Ramos (cell line): ENCODE measurements around the gene VPS33B.
"Not testable (repeated sequence)": the region's sequence is repeated elsewhere in the genome, so short reads cannot be mapped to it uniquely, and the experiment has no call there.

Source experiments
- in situ Hi-C: fragments of 300-500 bp; cut with MboI; formaldehyde crosslinking; loops from one replicate; pipeline ENCODE4 v1.14.3; 2022; ENCODE audit warnings: low sequenced_read_pairs; ENCODE audit not compliant: unreplicated experiment

The VPS33B gene

DNA sequence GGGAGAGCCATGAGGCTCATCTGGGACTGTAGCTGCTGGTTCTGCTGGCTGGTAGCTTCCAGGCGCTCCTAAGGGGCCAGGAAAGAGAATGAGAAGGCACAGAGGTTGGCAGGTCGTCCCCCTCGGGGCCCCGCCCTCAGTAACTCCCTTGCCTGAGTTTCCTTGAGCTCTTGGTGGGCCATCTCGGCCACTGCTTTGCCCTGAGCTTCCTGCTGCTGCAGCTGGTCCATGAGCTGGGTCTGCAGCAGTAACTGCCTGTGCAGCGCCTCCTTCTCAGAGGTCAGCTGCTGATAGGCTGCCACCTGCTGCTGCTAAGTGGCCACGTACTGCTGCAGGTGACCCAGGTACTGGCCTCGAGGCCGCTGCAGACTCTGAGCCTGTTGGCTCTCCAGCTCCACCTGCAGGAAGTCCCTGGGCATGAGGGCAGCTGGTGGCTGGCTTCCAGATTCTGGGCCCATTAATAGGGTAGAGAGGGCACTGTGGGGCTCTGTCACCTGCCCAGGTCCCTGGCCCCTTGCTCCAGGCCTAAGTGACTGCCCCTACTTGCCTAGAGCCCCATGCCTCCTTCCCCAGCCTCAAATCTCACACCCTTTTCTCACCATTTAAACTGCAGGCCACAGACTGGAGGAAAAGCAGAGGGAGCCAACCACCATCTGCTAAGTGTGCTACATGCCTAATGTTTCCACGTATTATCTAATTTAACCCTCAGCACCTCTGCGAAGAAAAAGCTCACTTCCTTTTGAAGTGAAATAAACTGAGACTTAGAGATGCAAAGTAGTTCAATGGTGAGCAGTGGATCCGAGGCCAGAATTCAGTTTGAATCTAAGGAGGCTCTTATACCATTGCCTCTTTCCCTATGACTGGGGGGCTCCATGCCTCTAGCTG, 10.8 kb upstream of the VPS33B start:
- in situ Hi-C loops: no loop called here

DNA sequence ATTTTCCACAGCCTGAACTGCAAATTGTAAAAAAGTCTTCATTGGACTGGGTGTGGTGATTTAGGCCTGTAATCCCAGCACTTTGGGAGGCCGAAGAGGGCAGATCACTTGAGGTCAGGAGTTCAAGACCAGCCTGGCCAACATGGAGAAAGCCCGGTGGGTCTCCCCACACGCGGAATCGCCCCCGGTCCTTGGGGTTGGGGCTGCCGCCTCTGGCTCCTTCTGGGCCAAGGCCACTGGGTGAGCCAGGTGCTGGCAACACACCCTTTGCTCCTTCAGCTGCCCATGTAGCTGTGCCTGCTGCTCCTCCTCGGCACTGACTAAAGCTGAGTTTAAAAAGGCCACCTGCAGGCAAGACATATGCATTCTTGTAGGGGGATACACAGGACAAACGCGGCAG, 9.4 kb upstream of the VPS33B start:
- in situ Hi-C loops: no loop called here

DNA sequence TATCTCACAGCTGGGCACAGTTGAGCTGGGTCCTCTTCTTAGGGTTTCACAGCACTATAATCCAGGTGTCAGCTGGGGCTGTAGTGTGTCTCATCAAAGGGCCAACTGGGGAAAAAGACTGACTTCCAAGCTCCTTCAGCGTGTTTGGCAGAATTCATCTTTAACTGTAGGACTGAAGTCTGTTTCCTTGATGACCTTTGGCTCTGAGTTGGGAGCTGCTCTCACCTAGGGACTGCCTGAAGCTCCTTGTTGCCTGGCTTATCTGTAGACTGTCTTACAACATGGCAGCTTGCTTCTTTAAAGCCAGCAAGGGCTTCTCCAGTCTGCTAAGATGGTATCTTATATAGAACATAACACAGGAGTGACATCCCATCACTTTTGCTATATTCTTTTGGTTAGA, 5.3 kb upstream of the VPS33B start:
- in situ Hi-C loops: no loop called here

DNA sequence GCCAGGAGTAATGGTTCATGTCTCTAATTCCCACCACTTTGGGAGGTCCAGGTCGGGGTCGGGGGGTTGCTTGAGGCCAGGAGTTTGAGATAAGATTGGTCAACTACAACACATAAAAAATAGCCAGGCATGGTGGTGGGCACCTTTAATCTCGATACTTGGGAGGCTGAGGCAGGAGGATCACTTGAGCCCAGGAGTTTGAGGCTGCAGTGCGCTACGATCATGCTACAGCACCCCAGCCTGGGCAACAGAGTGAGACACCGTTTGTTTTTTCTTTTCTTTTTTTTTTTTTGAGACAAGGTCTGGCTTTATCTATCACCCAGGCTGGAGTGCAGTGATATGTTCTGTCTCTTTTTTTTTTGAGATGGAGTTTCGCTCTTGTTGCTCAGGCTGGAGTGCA, 1.3 kb upstream of the VPS33B start:
- in situ Hi-C loops: no loop called here

DNA sequence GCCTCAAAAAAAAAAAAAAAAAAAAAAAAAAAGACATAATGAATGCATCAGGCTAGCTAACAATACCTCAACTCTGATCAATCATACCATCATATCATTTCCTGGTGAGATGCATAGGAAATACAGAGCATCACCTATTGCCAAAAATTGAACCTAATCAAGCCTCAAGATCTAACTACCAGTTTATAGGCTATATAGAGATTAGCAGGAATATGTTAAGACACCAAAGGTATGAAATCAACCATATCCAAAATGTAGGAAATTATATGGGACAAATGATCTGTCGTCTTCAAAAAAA, 387 bp upstream of the VPS33B start:
- in situ Hi-C loops: no loop called here

DNA sequence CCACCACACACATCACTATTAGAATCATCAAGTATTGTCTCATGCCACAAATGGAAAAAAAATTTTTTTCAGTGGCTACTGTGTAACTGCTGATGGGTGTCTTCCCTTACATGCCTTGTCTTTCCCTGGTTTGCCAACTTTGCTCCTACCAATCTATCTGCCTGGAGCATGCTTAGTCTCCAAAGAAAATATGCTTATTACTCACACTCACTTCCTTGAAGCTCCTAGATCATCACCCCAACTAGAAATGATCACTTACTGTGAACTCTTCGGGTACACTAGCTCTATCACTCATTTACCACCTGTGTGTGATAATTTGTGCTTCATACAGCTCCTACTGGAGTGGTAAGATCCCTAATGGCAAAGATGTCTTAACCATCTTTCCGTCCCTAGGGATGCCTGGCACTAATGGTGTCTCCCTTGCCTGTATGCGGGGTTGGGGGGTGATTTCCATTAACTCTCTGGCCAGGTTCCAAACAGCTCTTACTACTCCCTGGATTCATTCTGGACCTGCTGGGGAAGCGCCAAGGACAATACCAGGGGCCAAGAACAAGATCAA, 799 bp downstream of the VPS33B start:
- in situ Hi-C loops: no loop called here

DNA sequence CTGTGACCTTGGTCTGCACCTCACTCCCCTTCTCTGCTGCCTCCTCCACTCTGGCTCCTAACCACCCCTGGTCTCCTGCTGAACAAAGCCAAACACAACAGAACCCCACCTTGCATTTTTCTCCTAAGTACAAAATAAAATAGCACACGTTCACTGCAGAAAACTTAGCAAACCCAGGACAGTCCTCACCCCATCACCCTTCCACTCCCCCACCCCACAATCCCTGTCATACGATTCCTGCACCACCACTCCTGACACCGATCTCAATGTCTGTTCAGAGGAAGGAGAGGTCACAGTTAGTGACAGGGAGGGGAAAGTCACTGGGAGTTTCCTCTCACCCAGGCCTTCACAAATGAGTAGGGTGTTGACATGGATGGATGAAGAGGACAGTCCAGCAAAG, 4.2 kb downstream of the VPS33B start:
- in situ Hi-C loops: no loop called here

DNA sequence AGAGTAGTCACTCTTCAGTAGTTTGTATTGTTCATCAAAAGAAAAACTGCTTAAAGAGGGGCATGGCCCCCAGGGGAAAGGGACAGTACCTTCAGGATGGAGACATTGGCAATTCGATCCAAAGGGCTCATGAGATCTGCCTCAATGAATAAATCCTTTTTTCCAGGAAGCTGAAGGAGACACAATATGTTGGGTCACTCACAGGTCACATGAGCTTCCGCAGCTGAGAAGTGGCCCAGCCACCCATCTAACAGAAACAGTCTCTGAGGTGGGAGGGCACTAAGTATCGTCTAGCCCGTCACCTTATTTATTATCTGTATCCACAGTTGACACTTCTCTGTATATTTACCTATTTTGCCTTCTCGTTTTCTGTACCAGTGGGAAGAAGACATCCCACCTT, 4.7 kb downstream of the VPS33B start:
- in situ Hi-C loops: no loop called here

DNA sequence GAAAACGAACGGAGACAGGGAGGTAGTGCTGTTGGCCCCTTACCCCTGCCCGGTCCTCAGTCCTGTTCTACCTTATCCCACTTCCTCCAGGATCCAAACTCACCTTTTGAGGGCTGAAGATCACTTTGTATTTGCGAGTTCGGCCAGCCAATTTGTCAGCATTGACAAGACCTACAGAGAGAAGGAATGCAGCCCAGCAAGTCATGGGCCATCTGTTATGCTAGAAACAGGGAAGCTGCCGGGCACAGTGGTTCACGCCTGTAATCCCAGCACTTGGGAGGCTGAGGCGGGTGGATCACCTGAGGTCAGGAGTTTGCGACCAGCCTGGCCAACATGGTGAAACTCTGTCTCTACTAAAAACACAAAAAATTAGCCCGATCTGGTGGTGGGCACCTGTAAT, 8.7 kb downstream of the VPS33B start:
- in situ Hi-C loops: not testable (repeated sequence)

DNA sequence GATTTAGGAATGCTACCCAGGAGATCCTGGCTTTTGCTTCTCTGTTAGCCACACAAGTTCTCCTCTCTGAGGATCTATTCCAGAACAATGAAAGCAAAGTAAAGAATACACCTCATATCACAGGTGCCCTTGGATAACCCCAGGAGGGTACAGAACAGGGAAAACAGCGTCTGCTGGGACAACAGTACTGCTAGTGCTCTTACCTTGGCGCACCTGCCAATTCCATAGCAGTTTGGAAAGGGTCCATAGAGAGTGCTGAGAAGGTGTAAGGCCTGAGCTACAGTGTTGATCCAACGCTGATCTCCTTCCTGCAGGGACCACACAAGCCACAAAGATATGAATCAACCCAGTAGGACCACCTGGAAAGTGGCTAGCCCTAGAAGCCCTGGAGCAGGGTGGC, 15.1 kb downstream of the VPS33B start:
- in situ Hi-C loops: no loop called here

DNA sequence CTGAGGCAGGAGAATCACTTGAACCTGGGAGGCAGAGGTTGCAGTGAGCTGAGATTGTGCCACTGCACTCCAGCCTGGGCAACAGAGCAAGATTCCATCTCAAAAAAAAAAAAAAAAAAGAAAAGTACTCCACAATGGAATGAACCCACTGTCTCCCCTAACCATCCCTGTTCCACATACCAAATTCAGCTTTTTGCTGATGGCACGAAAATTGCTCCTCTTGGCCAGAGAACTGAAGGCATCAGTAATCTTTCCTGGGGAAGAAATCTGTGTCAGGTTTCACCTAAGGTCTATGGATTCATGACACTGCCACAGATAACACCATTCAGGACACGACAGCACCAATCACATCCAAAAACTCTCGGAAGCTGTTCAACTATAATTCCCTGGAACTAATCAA, 21.2 kb downstream of the VPS33B start:
- in situ Hi-C loops: no loop called here

DNA sequence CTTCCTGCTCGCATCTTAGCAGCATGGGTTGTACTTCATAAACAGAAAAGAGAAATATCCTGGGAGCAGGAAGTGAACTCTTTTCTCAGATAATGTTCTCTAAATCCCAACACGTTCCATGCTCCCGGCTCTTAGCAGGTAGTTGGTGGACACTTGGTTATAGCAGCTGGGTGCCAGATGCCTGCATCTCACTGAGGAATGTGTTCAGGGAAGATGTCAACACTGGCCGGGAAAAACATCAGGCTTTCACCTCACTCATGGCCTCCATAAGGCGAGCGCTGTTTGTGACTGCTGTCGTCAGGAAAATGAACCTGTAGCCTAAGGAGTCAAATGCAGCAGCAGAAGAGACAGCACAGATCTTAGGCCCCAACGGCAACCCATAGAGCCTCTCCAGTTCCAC, 23.7 kb downstream of the VPS33B start:
- in situ Hi-C loops: no loop called here

DNA sequence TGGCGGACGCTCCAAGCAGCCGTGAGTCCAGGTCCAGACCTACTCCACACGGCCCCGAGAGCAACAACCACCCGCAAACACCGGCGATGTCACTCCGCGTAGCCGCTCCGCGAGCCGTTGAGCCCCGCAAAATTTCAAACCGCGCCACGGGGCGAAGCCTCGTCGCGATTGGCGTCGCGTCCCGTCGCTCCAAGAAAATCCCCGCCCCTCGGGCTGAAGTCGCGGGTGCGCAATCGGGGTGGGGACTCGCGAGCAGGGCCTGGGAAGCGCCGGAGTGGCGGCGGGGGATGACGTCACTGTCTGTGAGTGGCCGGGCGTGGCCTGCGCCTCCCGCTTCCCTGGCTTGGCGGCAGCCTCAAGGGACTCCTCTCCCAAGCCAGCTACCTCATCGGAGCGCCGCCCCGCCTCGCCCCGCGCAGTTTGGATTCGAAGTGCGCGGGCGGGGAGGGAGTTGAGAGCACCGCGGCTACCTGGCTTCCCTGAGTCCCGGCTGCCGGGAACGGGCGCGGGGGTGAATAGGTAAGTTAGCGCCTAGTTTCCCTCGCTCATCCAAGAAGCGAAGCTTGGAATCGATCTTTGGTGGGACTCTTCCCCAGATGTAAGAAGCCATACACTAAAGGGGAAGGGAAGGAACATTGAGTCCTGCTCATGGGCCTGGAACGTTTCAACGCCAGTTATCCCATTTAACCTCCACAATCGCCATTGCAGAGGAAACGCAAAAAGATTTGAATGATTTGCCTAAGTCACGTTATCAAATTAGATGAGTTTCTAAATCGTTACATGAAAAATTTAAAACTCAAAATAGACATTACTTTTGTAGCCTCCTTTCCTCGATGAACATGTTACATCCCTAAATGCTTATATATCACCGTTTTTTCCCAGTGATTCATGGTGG, 27.7 kb downstream of the VPS33B start, which contains the start of gene PRC1:
PRC1 (minus strand) TSS at position 119 of the 895 bp plus-strand sequence; CDS start at position 1, 118 bp downstream.
- in situ Hi-C loops: no loop called here

DNA sequence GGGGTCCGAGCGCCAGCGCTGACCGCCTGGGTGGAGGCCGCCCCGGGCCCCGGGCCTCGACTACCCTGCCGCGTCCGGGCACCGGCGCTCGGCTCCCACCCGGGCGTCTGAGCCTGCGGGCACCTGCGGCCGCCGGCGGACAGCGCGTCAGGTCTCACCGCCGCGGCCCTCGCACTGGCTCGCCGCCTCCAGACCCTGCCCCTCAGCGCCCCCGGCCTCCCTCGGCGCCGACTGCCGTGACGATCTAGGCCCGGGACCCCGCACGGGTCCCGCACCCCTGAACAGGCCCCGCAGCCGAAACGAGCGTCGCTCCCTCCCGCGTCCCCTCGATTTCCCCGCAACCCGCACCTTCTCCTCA, 28.4 kb downstream of the VPS33B start:
- in situ Hi-C loops: no loop called here

DNA sequence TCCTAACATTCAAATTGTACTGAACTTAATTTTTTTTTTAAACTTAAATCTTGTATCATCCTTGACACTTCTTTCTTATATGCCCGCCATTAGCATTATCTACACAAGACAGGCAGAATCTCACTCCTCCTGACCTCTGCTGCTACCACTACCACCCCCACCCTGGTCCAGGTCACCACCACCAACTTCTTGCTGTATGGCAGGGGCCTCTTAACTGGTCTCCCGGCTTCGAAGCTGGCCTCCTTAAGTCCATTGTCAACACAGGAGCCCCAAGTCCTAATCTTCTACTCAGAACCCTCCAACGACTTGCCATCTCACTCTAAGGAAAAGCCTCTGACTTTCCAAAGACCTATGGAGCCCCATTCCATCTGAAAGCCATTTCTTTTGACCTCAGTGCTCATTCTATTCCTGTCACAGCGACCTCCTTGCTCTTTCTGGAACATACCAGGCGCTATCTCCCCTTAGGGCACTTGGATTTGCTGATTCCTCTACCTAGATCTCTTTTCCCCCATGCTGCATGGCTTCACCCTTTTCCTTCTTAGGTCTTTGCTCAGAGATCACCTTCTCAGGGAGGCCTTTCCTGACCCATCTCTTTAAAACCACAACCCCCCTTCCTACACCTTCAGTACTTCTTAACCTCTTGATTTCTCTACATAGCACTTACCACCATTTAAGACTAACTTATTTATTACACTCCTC, 30.7 kb downstream of the VPS33B start:
- in situ Hi-C loops: no loop called here

DNA sequence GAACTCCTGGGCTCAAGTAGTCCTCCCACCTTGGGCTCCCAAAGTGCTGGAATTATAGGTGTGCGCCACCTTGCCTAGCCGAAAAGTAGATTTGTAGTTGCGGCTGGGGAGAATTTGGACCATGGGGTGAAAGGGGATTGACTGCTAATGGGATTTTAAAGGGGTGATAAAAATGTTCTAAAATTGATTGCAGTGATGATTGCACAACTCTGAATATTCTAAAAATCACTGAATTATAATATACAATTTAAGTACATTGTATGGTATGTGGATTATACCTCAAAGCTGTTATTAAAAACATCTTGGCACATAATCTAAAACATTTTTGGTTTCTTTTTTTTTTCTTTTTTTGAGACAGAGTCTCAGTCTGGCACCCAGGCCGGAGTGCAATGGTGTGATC, 31.9 kb downstream of the VPS33B start:
- in situ Hi-C loops: no loop called here

DNA sequence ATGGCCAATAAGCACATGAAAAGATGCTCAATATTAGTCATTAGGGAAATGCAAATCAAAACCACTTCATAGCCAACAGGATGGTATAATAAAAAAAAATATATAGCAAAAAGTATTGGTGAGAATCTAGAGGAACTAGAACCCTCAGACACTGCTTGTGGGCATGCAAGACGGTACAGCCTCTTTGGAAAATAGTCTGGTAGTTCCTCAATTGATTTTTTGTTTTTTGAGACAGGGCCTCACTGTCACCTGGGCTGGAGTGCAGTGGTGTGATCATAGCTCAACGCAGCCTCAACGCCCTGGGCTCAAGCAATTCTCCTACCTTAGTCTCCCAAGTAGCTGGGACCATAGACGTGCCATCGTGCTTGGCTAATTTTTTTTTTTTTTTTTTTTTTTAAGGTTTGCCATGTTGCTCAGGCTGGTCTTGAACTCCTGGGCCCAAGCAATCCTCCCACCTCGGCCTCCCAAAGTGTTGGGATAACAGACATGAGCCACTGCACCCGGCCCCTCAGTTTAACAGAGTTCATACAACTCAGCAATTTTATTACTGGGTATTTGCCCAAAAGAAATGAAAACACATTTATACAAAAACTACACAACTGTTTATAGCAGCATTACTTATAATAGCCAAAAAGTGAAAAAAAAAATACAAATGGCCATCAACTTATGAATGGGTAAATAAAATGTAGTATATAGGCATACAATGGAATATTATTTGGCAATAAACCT, 33.2 kb downstream of the VPS33B start:
- in situ Hi-C loops: no loop called here

DNA sequence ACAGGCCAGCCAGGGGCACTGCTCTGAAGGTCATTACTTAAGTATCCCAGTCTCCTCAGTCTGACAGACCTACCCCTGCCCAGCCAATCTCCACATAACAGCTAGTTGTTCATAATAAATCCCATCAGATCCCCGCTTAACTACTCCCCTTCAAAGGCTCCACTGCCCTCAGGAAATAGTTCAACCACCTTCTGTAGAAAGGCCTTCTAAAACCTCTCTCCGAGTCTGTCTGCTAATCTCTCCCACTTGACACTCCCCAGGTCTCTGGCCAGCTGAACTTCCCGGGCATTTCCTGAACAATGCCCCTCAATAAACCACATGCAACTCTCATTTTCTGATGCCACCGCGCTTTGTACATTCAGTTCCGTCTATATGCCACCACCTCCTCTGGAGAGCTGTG, 34.1 kb downstream of the VPS33B start:
- in situ Hi-C loops: no loop called here

DNA sequence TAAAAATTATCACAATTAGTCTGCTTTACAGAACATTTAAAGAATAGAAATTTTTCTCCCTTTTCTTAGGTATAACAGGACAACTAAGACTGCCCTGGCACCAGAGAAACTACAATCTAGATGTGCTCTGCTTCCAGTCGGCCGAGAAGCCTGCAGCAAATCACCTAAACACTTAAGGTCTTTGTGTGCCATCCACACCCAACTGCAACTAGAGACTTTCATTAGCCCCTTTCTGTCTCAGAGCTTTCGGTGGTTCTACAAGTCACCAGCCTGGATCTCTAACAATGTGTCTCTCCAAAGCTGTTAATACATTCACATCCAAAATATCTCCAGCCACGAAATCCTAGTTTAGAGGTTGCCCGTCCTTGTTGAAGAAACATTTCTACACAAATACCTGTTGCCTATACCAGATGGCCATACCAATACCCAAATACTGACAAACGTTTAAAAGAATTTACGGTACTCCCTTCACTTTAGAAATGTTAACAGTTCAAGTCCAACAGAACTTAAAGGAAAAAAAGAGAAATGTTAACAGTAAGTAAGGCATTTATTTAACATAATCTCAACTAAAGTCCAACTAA, 34.7 kb downstream of the VPS33B start:
- in situ Hi-C loops: no loop called here
